Measurements from ENCODE around the gene SUPT3H.
"Not testable (repeated sequence)": the region's sequence is repeated elsewhere in the genome, so short reads cannot be mapped to it uniquely, and the experiment has no call there.

The SUPT3H gene

DNA sequence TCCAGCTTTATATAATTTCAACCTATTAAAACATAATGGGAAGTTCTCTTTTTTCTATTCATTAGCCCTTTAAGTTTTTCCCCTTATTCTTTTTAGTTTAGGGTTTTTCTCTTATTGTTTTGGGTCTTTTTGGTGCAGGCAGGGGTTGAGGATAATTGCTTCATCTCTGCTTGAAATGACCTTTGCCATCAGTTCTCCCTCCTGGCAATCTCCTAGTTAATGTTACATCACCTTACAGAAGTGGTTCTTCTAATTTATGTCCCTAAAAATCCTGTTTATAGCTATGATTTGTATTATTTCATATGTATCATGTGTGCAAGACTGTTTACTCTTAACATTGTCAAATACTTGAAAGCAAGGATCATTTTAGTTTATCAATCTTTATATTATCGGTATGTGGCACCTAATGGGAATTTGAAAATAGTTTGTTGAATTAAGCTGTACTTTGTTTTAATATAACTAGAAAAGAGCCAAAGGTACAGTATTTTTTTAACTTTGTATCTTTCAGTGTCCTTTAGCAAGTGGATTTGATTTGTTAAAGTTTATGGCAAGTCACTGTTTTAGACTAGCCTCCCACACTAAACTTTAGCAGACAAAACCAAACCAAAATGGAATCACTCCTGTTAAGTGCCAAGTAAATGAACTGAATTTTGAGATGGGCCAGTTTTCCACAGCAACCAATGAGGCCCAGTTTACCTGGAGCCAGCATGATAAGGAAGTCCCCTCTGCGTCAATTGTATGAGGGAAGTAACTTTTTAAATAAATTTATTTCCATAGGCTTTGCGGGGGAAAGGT is 76.2 kb downstream of the SUPT3H start:
- H3K9me3 ChIP-seq (ENCODE audit: control insufficient read depth, low read length): no peaks in the 10 kb centered on the region
- H3K9ac ChIP-seq (ENCODE audit: low read length): no peak overlapping the region
- no peaks in the 10 kb centered on the region for H3K27me3 ChIP-seq (ENCODE audit: control insufficient read depth, insufficient read depth, low read length)

DNA sequence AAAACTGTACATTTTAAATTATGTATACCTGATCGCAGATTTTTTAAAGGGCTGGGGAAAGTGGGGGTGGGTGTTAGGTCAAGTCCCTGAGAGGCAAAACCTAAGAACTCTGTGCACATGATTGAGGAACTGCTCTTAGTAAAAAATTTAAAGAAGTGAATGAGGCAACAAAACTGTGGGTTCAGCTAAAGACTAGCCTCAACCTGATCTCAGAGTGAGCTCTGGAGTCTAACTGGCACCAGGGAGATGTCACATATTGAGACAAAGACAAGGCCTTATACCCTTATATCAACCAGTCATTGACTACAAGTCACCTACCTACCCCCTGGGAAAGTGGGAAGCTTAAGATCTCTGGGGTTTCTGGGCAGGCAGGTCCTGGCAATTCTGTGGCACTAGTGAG is 77.0 kb downstream of the SUPT3H start:
- Histone ChIP-seq H3K9me3 (ENCODE audit: control insufficient read depth, low read length) (no peaks in the 10 kb centered on the region), H3K4me3 (ENCODE audit: low read length) (no peak overlapping the region), H3K27me3 (ENCODE audit: control insufficient read depth, insufficient read depth, low read length) (no peaks in the 10 kb centered on the region), H3K4me1 (ENCODE audit: control insufficient read depth, insufficient read depth, low read length) (peaks cover 3% of the 10 kb centered on the region), H3K9ac (ENCODE audit: low read length) (no peak overlapping the region), H3K36me3 (ENCODE audit: control insufficient read depth, insufficient read depth, low read length) (no peaks in the 10 kb centered on the region)

More for the DNA sequence above, 76.2 kb downstream of the SUPT3H start:
- H3K4me3 ChIP-seq (ENCODE audit: low read length): no peak overlapping the region
- no peaks in the 10 kb centered on the region for H3K36me3 ChIP-seq (ENCODE audit: control insufficient read depth, insufficient read depth, low read length)
- peaks cover 3% of the 10 kb centered on the region for H3K4me1 ChIP-seq (ENCODE audit: control insufficient read depth, insufficient read depth, low read length)

DNA sequence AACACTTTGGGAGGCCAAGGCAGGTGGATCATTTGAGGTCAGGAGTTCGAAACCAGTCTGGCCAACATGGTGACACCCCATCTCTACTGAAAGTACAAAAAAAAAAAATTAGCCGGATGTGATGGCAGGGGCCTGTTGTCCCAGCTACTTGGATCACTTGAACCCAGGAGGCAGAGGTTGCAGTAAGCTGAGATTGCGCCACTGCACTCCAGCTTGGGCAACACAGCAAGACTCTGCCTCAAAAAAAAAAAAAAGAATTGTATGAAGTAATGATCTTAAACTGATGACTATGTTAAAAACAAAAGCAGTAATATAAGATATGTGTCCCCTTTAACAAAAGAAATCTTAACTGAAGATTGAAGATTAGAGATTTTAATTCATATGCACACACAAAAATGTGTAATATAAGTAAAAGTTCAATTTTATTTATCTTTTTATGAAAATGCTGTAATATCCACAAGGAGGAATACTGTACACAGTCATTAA is 78.6 kb downstream of the SUPT3H start:
- peaks cover 3% of the 10 kb centered on the region for H3K4me1 ChIP-seq (ENCODE audit: control insufficient read depth, insufficient read depth, low read length)
- no peaks in the 10 kb centered on the region for H3K9me3 ChIP-seq (ENCODE audit: control insufficient read depth, low read length)
- H3K9ac ChIP-seq (ENCODE audit: low read length): no peak overlapping the region
- no peaks in the 10 kb centered on the region for H3K27me3 ChIP-seq (ENCODE audit: control insufficient read depth, insufficient read depth, low read length)
- H3K36me3 ChIP-seq (ENCODE audit: control insufficient read depth, insufficient read depth, low read length): no peaks in the 10 kb centered on the region
- no peak overlapping the region for H3K4me3 ChIP-seq (ENCODE audit: low read length)

DNA sequence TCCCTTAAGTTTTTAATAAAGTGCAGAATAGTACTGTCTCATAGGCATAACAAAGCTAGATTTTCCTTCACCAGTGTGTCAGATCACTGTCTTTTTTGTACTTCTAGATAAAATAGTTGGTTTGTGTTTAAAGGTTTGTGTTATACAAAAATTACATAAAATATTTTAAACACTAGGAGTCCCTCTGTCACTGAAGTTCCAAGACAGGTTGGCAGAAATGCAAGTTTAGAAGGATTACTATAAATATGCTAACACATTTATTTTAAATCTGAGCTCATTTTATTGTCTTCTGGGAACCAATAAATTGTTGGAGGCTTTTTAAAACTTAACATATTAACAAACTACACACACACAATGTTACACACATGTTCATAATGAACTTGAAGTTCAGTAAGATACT is 80.4 kb downstream of the SUPT3H start:
- no peaks in the 10 kb centered on the region for H3K36me3 ChIP-seq (ENCODE audit: control insufficient read depth, insufficient read depth, low read length)
- no peaks in the 10 kb centered on the region for H3K9me3 ChIP-seq (ENCODE audit: control insufficient read depth, low read length)
- H3K4me1 ChIP-seq (ENCODE audit: control insufficient read depth, insufficient read depth, low read length): peaks cover 3% of the 10 kb centered on the region
- H3K27me3 ChIP-seq (ENCODE audit: control insufficient read depth, insufficient read depth, low read length): no peaks in the 10 kb centered on the region
- no peak overlapping the region for H3K9ac ChIP-seq (ENCODE audit: low read length)
- H3K4me3 ChIP-seq (ENCODE audit: low read length): no peak overlapping the region

DNA sequence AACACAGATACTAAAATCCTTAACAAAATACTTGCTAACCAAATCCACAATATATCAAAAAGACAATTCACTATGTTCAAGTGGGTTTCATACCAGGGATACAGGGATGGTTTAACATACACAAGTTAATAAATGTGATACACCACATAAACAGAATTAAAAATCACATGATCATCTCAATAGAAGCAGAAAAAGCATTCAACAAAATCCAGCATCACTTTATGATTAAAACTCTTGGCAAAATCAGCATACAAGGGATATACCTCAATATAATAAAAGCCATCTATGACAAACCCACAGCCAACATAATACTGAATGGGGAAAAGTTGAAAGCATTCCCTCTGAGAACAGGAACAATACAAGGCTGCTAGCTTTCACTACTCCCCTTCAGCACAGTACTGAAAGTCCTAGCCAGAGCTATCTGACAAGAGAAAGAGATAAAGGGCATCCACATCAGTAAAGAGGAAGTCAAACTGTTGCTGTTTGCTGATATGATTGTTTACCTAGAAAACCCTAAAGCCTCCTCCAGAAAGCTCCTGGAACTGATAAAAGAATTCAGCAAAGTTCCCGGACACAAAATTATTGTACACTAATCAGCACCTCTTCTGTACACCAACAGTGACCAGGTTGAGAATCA is 83.6 kb downstream of the SUPT3H start:
- not testable (repeated sequence) for H3K27me3 ChIP-seq (ENCODE audit: control insufficient read depth, insufficient read depth, low read length); H3K9me3 ChIP-seq (ENCODE audit: control insufficient read depth, low read length)

DNA sequence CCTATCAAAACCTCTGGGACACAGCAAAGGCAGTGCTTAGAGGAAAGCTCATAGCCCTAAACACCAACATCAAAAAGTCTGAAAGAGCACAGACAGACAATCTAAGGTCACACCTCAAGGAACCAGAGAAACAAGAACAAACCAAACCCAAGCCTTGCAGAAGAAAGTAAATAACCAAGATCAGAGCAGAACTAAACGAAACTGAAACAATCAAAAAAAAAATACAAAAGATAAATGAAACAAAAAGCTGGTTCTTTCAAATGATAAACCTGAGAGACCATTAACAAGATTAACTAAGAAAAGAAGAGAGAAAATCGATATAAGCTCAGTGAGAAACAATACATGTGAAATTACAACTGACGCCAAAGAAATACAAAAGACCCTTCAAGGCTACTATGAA is 84.4 kb downstream of the SUPT3H start:
- H3K4me1 ChIP-seq (ENCODE audit: control insufficient read depth, insufficient read depth, low read length): no peaks in the 10 kb centered on the region
- no peaks in the 10 kb centered on the region for H3K9me3 ChIP-seq (ENCODE audit: control insufficient read depth, low read length)
- H3K9ac ChIP-seq (ENCODE audit: low read length): no peak overlapping the region
- H3K36me3 ChIP-seq (ENCODE audit: control insufficient read depth, insufficient read depth, low read length): no peaks in the 10 kb centered on the region
- no peaks in the 10 kb centered on the region for H3K27me3 ChIP-seq (ENCODE audit: control insufficient read depth, insufficient read depth, low read length)
- no peak overlapping the region for H3K4me3 ChIP-seq (ENCODE audit: low read length)

More for the DNA sequence above, 83.6 kb downstream of the SUPT3H start:
- not testable (repeated sequence) for H3K36me3 ChIP-seq (ENCODE audit: control insufficient read depth, insufficient read depth, low read length); H3K4me1 ChIP-seq (ENCODE audit: control insufficient read depth, insufficient read depth, low read length); H3K9ac ChIP-seq (ENCODE audit: low read length); H3K4me3 ChIP-seq (ENCODE audit: low read length)

DNA sequence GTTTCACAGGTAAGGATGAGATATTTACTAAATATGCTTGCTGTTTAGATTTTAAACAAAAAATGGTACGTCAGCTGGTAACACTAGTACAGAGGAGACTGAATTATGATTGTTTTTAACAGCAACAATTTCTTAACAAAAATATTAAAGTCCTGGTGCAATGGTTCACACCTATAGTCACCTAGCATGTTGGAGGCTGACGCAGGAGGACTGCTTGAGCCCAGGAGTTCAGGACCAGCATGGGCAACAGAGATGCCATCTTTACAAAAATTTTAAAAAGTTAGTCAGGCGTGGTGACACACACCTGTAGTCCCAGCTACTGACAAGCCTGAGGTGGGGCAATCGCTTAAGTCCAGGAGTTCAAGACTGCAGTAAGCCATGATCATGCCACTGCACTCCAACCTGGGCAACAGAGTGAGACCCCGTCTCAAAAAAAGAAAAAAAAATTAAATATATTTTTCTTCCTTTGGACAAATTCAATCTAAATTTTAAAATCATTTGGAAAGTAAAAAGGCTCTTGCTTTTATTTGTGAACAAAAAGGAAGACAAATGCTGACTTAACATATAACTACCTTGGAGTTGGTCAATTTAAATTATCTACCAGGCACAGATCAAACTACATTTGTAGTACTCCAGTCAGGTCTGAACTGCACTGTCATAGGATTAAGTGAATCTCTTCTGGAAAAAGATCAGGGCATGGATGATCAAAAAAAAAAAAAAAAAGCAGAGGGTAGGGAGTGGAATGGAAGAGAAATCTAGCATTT is 87.8 kb downstream of the SUPT3H start:
- Histone ChIP-seq H3K36me3 (ENCODE audit: control insufficient read depth, insufficient read depth, low read length) (no peaks in the 10 kb centered on the region), H3K4me1 (ENCODE audit: control insufficient read depth, insufficient read depth, low read length) (no peaks in the 10 kb centered on the region), H3K9ac (ENCODE audit: low read length) (no peak overlapping the region), H3K27me3 (ENCODE audit: control insufficient read depth, insufficient read depth, low read length) (no peaks in the 10 kb centered on the region), H3K4me3 (ENCODE audit: low read length) (no peak overlapping the region), H3K9me3 (ENCODE audit: control insufficient read depth, low read length) (no peaks in the 10 kb centered on the region)

DNA sequence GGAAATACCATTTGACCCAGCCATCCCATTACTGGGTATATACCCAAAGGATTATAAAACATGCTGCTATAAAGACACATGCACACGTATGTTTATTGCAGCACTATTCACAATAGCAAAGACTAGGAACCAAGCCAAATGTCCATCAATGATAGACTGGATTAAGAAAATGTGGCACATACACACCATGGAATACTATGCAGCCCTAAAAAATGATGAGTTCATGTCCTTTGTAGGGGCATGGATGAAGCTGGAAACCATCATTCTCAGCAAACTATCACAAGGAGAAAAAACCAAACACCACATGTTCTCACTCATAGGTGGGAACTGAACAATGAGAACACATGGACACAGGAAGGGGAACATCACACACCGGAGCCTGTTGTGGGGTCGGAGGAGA is 91.0 kb downstream of the SUPT3H start:
- not testable (repeated sequence) for H3K9me3 ChIP-seq (ENCODE audit: control insufficient read depth, low read length); H3K36me3 ChIP-seq (ENCODE audit: control insufficient read depth, insufficient read depth, low read length); H3K9ac ChIP-seq (ENCODE audit: low read length); H3K4me1 ChIP-seq (ENCODE audit: control insufficient read depth, insufficient read depth, low read length); H3K4me3 ChIP-seq (ENCODE audit: low read length); H3K27me3 ChIP-seq (ENCODE audit: control insufficient read depth, insufficient read depth, low read length)

DNA sequence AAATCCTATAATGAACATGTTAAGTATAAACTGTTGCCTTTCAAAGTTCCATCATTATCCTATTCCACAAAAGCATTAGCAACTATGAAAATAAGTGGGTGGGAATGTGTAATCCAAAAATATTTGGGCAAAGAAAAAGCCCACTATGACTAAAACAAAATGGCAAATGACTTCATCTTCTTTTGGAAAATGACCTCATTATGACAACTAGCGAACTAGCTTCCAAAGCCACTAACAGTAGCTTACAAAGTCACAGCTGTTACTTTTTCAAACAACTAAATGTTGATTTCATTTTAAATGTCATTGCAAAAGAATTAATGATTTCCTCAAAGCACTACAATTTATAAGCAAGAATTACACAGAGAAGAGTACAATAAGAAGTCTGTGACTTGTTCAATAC is 99.4 kb downstream of the SUPT3H start:
- Histone ChIP-seq H3K9me3 (ENCODE audit: control insufficient read depth, low read length) (no peaks in the 10 kb centered on the region), H3K9ac (ENCODE audit: low read length) (no peak overlapping the region), H3K36me3 (ENCODE audit: control insufficient read depth, insufficient read depth, low read length) (no peaks in the 10 kb centered on the region), H3K27me3 (ENCODE audit: control insufficient read depth, insufficient read depth, low read length) (no peaks in the 10 kb centered on the region), H3K4me3 (ENCODE audit: low read length) (no peak overlapping the region), H3K4me1 (ENCODE audit: control insufficient read depth, insufficient read depth, low read length) (no peaks in the 10 kb centered on the region)

DNA sequence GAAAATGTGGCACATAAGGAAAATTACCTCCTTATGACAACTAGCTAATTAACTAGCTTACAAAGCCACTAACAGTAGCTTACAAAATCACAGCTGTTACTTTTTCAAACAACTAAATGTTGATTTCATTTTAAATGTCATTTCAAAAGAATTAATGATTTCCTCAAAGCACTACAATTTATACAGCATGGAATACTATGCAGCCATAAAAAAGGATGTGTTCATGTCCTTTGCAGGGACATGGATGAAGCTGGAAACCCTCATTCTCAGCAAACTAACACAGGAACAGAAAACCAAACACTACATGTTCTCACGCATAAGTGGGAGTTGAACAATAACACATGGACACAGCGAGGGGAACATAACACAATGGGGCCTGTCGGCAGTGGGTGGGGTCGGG is 100.0 kb downstream of the SUPT3H start:
- not testable (repeated sequence) for H3K9me3 ChIP-seq (ENCODE audit: control insufficient read depth, low read length); H3K4me1 ChIP-seq (ENCODE audit: control insufficient read depth, insufficient read depth, low read length); H3K27me3 ChIP-seq (ENCODE audit: control insufficient read depth, insufficient read depth, low read length); H3K4me3 ChIP-seq (ENCODE audit: low read length); H3K36me3 ChIP-seq (ENCODE audit: control insufficient read depth, insufficient read depth, low read length); H3K9ac ChIP-seq (ENCODE audit: low read length)

DNA sequence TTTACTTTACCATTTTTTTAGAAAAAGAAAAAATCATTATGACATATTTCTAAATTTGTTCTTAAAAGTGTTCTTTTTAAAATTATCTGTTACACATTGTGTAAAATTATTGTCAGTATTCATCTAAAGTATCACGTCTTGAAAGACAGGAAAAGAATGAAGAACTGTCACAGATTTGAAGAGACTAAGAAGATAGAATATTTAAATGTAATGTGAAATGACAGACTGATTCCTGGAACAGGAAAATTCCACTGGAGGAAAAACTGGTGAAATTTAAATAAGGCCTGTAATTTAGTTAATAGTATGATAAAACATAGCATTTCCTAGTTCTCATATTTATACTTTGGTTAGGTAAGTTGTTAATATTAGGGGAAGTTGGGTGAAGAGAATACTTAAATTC is 102.4 kb downstream of the SUPT3H start:
- Histone ChIP-seq H3K4me3 (ENCODE audit: low read length) (no peak overlapping the region), H3K27me3 (ENCODE audit: control insufficient read depth, insufficient read depth, low read length) (no peaks in the 10 kb centered on the region), H3K4me1 (ENCODE audit: control insufficient read depth, insufficient read depth, low read length) (no peaks in the 10 kb centered on the region), H3K36me3 (ENCODE audit: control insufficient read depth, insufficient read depth, low read length) (no peaks in the 10 kb centered on the region), H3K9ac (ENCODE audit: low read length) (no peak overlapping the region), H3K9me3 (ENCODE audit: control insufficient read depth, low read length) (no peaks in the 10 kb centered on the region)

DNA sequence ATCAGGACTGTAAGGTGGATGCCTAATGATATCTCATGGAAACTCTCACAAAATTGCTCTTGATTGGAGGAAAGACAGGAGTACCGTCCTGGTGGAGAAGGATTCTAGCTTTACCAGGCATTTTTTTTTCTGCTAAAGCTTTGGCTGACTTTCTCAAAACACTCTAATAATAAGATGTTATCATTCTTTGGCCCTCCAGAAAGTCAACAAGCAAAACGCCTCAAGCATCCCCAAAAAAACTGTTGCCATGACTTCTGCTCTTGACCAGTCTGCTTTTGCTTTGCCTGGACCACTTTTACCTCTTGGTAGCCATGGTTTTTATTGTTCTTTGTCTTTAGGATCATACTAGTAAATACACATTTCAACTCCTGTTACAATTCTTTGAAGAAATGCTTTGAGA is 105.1 kb downstream of the SUPT3H start:
- no peaks in the 10 kb centered on the region for H3K36me3 ChIP-seq (ENCODE audit: control insufficient read depth, insufficient read depth, low read length)
- no peak overlapping the region for H3K9ac ChIP-seq (ENCODE audit: low read length)
- H3K4me1 ChIP-seq (ENCODE audit: control insufficient read depth, insufficient read depth, low read length): no peaks in the 10 kb centered on the region
- no peak overlapping the region for H3K4me3 ChIP-seq (ENCODE audit: low read length)
- no peaks in the 10 kb centered on the region for H3K9me3 ChIP-seq (ENCODE audit: control insufficient read depth, low read length)
- no peaks in the 10 kb centered on the region for H3K27me3 ChIP-seq (ENCODE audit: control insufficient read depth, insufficient read depth, low read length)

All from mucosa of stomach (tissue), 1 donor.